Measurements from ENCODE around the gene SLC30A7.

- TF ChIP-seq CTCF (IDR thresholded peaks at IDR 0.05) (no peak), POLR2A (IDR thresholded peaks at IDR 0.05) (no peak)
Observed at GRCh38 chr1:100959502-100960060, 63.7 kb downstream of the SLC30A7 start.

Data from lower leg skin (tissue), 3 donors.